HepG2 (cell line): ENCODE data around the gene FXN. TPM values are rescaled to one million over a fixed set of nuclear protein-coding genes. Genes with fewer than 3 reads are reported as not detected.

Source experiments
- CHD2 ChIP-seq: IDR thresholded peaks from 2 replicates; pipeline ENCODE4 v1.6.1; 2011; ENCODE audit warnings: low read depth, low read length, improper control_type of control experiment
- EED ChIP-seq: sonication (generic); formaldehyde crosslinking; IDR thresholded peaks from 2 replicates; pipeline ENCODE4 v1.5.0; 2020; ENCODE audit warnings: mild to moderate bottlenecking, missing genetic modification reagents
- FOXC1 ChIP-seq: sonication (generic); formaldehyde crosslinking; IDR thresholded peaks from 2 replicates; pipeline ENCODE4 v1.8.0; 2022; ENCODE audit warnings: mild to moderate bottlenecking, missing genetic modification reagents, borderline replicate concordance
- GATA4 ChIP-seq: sonication (generic); IDR thresholded peaks from 2 replicates; pipeline ENCODE4 v1.6.1; 2016; ENCODE audit warnings: antibody characterized with exemption, low read depth, borderline replicate concordance
- HHEX ChIP-seq: IDR thresholded peaks from 2 replicates; pipeline ENCODE4 v1.6.1; 2016; ENCODE audit warnings: control low read depth
- HOXA7 ChIP-seq: sonication (generic); formaldehyde crosslinking; IDR thresholded peaks from 2 replicates; pipeline ENCODE4 v1.8.1; 2022; ENCODE audit warnings: mild to moderate bottlenecking, missing genetic modification reagents, moderate library complexity
- KDM6A ChIP-seq: IDR thresholded peaks from 2 replicates; pipeline ENCODE4 v1.6.1; 2016; ENCODE audit warnings: low read depth
- MAFK ChIP-seq, 2 experiments: IDR thresholded peaks in 1 of 2; conservative IDR thresholded peaks in 1 of 2; 2 replicates each; pipeline ENCODE4 v1.6.1; 2011; ENCODE audit warnings: improper control_type of control experiment in 2 of 2, low read length in 2 of 2
- NR3C1 ChIP-seq: sonication (generic); formaldehyde crosslinking; IDR thresholded peaks from 2 replicates; pipeline ENCODE4 v1.4.0; 2020; ENCODE audit warnings: missing genetic modification reagents
- ONECUT2 ChIP-seq: sonication (generic); formaldehyde crosslinking; IDR thresholded peaks from 2 replicates; pipeline ENCODE4 v1.4.0; 2020; ENCODE audit warnings: missing genetic modification reagents
- SMAD1 ChIP-seq: sonication (generic); formaldehyde crosslinking; IDR thresholded peaks from 2 replicates; pipeline ENCODE4 v1.4.0; 2020; ENCODE audit warnings: missing genetic modification reagents, low read depth, mild to moderate bottlenecking, borderline replicate concordance
- SYNCRIP ChIP-seq: fragments of 200-400 bp; formaldehyde crosslinking; IDR thresholded peaks from 2 replicates; pipeline ENCODE4 v1.6.1; 2018; ENCODE audit warnings: mild to moderate bottlenecking, low read depth, low read length; ENCODE audit not compliant: insufficient read depth
- TAF1 ChIP-seq: sonication (generic); formaldehyde crosslinking; IDR thresholded peaks from 2 replicates; pipeline ENCODE4 v1.4.0; 2020; ENCODE audit warnings: missing genetic modification reagents
- TBL1XR1 ChIP-seq: fragments of 150-350 bp; IDR thresholded peaks from 2 replicates; pipeline ENCODE4 v1.6.1; 2014; ENCODE audit warnings: borderline replicate concordance, low read length; ENCODE audit not compliant: partially characterized antibody
- ZC3H13 ChIP-seq: sonication (generic); formaldehyde crosslinking; IDR thresholded peaks from 2 replicates; pipeline ENCODE4 v1.8.1; 2023; ENCODE audit warnings: mild to moderate bottlenecking, missing genetic modification reagents, moderate library complexity
- ZC3H4 ChIP-seq: sonication (generic); formaldehyde crosslinking; IDR thresholded peaks from 2 replicates; pipeline ENCODE4 v1.4.0; 2020; ENCODE audit warnings: missing genetic modification reagents, borderline replicate concordance
- ZFX ChIP-seq: sonication (generic); formaldehyde crosslinking; IDR thresholded peaks from 2 replicates; pipeline ENCODE4 v1.4.0; 2020; ENCODE audit warnings: mild to moderate bottlenecking, low read depth, missing genetic modification reagents, moderate library complexity
- ZNF10 ChIP-seq: sonication (generic); formaldehyde crosslinking; IDR thresholded peaks from 2 replicates; pipeline ENCODE4 v1.4.0; 2020; ENCODE audit warnings: mild to moderate bottlenecking, low read depth, missing genetic modification reagents, borderline replicate concordance
- ZNF274 ChIP-seq: sonication (generic); formaldehyde crosslinking; IDR thresholded peaks from 2 replicates; pipeline ENCODE4 v1.5.1; 2020; ENCODE audit warnings: mild to moderate bottlenecking, missing genetic modification reagents
- ZNF337 ChIP-seq: sonication (generic); formaldehyde crosslinking; IDR thresholded peaks from 2 replicates; pipeline ENCODE4 v1.5.1; 2020; ENCODE audit warnings: missing genetic modification reagents, low read depth, mild to moderate bottlenecking, borderline replicate concordance
- ZNF44 ChIP-seq: sonication (generic); formaldehyde crosslinking; IDR thresholded peaks from 2 replicates; pipeline ENCODE4 v1.5.1; 2020; ENCODE audit warnings: mild to moderate bottlenecking, missing genetic modification reagents
- ZNF441 ChIP-seq: sonication (generic); formaldehyde crosslinking; IDR thresholded peaks from 2 replicates; pipeline ENCODE4 v1.7.0; 2021; ENCODE audit warnings: missing genetic modification reagents, borderline replicate concordance
- ZNF549 ChIP-seq: sonication (generic); formaldehyde crosslinking; IDR thresholded peaks from 2 replicates; pipeline ENCODE4 v1.5.0; 2020; ENCODE audit warnings: missing genetic modification reagents
- ZNF672 ChIP-seq: sonication (generic); formaldehyde crosslinking; IDR thresholded peaks from 2 replicates; pipeline ENCODE4 v1.8.1; 2022; ENCODE audit warnings: missing genetic modification reagents
- ZNF713 ChIP-seq: sonication (generic); formaldehyde crosslinking; IDR thresholded peaks from 2 replicates; pipeline ENCODE4 v1.4.0; 2020; ENCODE audit warnings: mild to moderate bottlenecking, missing genetic modification reagents
- ZNF891 ChIP-seq: sonication (generic); formaldehyde crosslinking; IDR thresholded peaks from 2 replicates; pipeline ENCODE4 v1.5.0; 2020; ENCODE audit warnings: mild to moderate bottlenecking, missing genetic modification reagents
- polyA plus RNA-seq, 8 experiments: library from polyadenylated mRNA; depleted of rRNA in 3 of 8; stranded (reverse) in 7 of 8; unstranded in 1 of 8; fragments of >200 nt; fragmentation: Illumina TruSeq in 4 of 8; extraction: Trizol in 4 of 8; gene quantifications; 2 replicates each; pipeline versions ENCODE4 v1.2.1 to v1.2.3, GENCODE V29; 2011 to 2016; ENCODE audit warnings: low read depth in 4 of 8, missing spikeins in 1 of 8, mixed read lengths in 1 of 8; ENCODE audit not compliant: insufficient read depth in 1 of 8
- total RNA-seq, 5 experiments: library from RNA; depleted of rRNA; stranded (reverse); fragments of >200 nt; fragmentation: Illumina TruSeq; extraction: Trizol; gene quantifications; 2 replicates each; pipeline ENCODE4 v1.2.3, GENCODE V29; 2016; ENCODE audit warnings: low read depth in 1 of 5
- TF ChIP-seq, protein P1 (sequence below): sonication (generic); formaldehyde crosslinking; IDR thresholded peaks from 2 replicates; pipeline ENCODE4 v1.8.1; 2023; ENCODE audit warnings: mild to moderate bottlenecking, inconsistent platforms, moderate library complexity, missing genetic modification reagents, borderline replicate concordance
- TF ChIP-seq, protein P2 (sequence below): sonication (generic); formaldehyde crosslinking; conservative IDR thresholded peaks from 2 replicates; pipeline ENCODE4 v1.8.0; 2022; ENCODE audit warnings: low read depth, missing genetic modification reagents
- TF ChIP-seq, protein P3 (sequence below): sonication (generic); formaldehyde crosslinking; IDR thresholded peaks from 2 replicates; pipeline ENCODE4 v1.5.0; 2020; ENCODE audit warnings: missing genetic modification reagents

The FXN gene
- total and polyA plus RNA-seq, 2 of the 13 experiments (the other 11 are each of a cell fraction or from before 2014, with no cell fraction given), result 24.1 to 26.0 TPM

DNA sequence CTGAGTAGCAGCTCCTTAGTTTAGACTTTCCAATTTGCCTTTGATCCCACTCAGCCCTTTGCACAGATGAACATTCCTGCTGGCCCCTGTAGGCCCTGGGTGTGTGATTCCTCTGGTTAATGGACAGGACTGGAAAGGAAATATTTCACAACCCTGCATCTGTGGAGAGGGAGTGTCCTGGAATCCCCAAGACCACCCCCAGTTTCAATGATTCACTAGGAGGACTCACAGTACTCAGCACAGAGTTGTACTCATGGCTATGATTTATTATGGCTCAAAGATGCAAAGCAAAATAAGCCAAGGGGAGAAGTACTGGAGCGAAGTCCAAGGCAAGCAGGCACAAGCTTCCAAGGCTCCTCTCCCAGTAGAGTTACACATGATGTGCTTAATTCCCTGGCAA is 96.1 kb downstream of the FXN start (continued):
- TF ChIP-seq, protein P1, sequence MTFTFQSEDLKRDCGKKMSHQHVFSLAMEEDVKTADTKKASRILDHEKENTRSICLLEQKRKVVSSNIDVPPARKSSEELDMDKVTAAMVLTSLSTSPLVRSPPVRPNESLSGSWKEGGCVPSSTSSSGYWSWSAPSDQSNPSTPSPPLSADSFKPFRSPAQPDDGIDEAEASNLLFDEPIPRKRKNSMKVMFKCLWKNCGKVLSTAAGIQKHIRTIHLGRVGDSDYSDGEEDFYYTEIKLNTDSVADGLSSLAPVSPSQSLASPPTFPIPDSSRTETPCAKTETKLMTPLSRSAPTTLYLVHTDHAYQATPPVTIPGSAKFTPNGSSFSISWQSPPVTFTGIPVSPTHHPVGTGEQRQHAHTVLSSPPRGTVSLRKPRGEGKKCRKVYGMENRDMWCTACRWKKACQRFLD (CRISPR knock-in tag), result no peak
- TF ChIP-seq HHEX (CRISPR knock-in tag) (no peak), ZNF274 (no peak), MAFK (conservative IDR thresholded peaks at IDR 0.05 in 1 of 2, IDR thresholded peaks at IDR 0.05 in 1 of 2; ENCODE audit: low read length in 2 of 2) (no peak), ZC3H13 (CRISPR knock-in tag) (no peak), ZNF549 (CRISPR knock-in tag) (no peak), CHD2 (no peak), EED (CRISPR knock-in tag) (no peak), ZNF337 (0 out of 2 replicates have a peak, but pooled peaks have one; percentile 59), ZNF713 (CRISPR knock-in tag) (no peak), TAF1 (CRISPR knock-in tag) (no peak; the same call in 1 of the 2 replicates), ZNF891 (no peak), NR3C1 (CRISPR knock-in tag) (no peak), SYNCRIP (no peak), KDM6A (CRISPR knock-in tag) (0 out of 2 replicates have a peak, but pooled peaks have one; percentile 25), GATA4 (no peak), ZC3H4 (CRISPR knock-in tag) (no peak), ZNF10 (CRISPR knock-in tag) (no peak), ZNF44 (CRISPR knock-in tag) (no peak), ZNF672 (CRISPR knock-in tag) (no peak), FOXC1 (CRISPR knock-in tag) (no peak), ZNF441 (CRISPR knock-in tag) (no peak), TBL1XR1 (no peak), HOXA7 (CRISPR knock-in tag) (no peak), SMAD1 (CRISPR knock-in tag) (no peak), ZFX (CRISPR knock-in tag) (no peak; the same call in 1 of the 2 replicates), ONECUT2 (CRISPR knock-in tag) (no peak)
- TF ChIP-seq, protein P2, sequence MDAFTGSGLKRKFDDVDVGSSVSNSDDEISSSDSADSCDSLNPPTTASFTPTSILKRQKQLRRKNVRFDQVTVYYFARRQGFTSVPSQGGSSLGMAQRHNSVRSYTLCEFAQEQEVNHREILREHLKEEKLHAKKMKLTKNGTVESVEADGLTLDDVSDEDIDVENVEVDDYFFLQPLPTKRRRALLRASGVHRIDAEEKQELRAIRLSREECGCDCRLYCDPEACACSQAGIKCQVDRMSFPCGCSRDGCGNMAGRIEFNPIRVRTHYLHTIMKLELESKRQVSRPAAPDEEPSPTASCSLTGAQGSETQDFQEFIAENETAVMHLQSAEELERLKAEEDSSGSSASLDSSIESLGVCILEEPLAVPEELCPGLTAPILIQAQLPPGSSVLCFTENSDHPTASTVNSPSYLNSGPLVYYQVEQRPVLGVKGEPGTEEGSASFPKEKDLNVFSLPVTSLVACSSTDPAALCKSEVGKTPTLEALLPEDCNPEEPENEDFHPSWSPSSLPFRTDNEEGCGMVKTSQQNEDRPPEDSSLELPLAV (CRISPR knock-in tag), result no peak
- TF ChIP-seq, protein P3, sequence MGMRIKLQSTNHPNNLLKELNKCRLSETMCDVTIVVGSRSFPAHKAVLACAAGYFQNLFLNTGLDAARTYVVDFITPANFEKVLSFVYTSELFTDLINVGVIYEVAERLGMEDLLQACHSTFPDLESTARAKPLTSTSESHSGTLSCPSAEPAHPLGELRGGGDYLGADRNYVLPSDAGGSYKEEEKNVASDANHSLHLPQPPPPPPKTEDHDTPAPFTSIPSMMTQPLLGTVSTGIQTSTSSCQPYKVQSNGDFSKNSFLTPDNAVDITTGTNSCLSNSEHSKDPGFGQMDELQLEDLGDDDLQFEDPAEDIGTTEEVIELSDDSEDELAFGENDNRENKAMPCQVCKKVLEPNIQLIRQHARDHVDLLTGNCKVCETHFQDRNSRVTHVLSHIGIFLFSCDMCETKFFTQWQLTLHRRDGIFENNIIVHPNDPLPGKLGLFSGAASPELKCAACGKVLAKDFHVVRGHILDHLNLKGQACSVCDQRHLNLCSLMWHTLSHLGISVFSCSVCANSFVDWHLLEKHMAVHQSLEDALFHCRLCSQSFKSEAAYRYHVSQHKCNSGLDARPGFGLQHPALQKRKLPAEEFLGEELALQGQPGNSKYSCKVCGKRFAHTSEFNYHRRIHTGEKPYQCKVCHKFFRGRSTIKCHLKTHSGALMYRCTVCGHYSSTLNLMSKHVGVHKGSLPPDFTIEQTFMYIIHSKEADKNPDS (CRISPR knock-in tag), result no peak
